HepG2 (cell line): ENCODE data around the gene TTC38.

Experiments used
- ARHGAP35 ChIP-seq: sonication (generic); formaldehyde crosslinking; IDR thresholded peaks from 2 replicates; pipeline ENCODE4 v1.9.0; 2022; ENCODE audit warnings: mild to moderate bottlenecking, inconsistent platforms, moderate library complexity, missing genetic modification reagents, borderline replicate concordance
- FOXJ3 ChIP-seq: sonication (generic); formaldehyde crosslinking; IDR thresholded peaks from 2 replicates; pipeline ENCODE4 v1.4.0; 2020; ENCODE audit warnings: missing genetic modification reagents, mild to moderate bottlenecking, borderline replicate concordance
- FOXM1 ChIP-seq: sonication (generic); formaldehyde crosslinking; IDR thresholded peaks from 2 replicates; pipeline ENCODE4 v1.5.0; 2020; ENCODE audit warnings: missing genetic modification reagents
- HNRNPLL ChIP-seq: fragments of 200-400 bp; formaldehyde crosslinking; IDR thresholded peaks from 2 replicates; pipeline ENCODE4 v1.6.1; 2017; ENCODE audit warnings: mild to moderate bottlenecking, low read depth, low read length; ENCODE audit not compliant: poor library complexity, severe bottlenecking
- ZNF142 ChIP-seq: sonication (generic); formaldehyde crosslinking; IDR thresholded peaks from 2 replicates; pipeline ENCODE4 v1.4.0; 2020; ENCODE audit warnings: missing genetic modification reagents
- ZNF766 ChIP-seq: sonication (generic); formaldehyde crosslinking; IDR thresholded peaks from 2 replicates; pipeline ENCODE4 v1.5.0; 2020; ENCODE audit warnings: missing genetic modification reagents, borderline replicate concordance

DNA sequence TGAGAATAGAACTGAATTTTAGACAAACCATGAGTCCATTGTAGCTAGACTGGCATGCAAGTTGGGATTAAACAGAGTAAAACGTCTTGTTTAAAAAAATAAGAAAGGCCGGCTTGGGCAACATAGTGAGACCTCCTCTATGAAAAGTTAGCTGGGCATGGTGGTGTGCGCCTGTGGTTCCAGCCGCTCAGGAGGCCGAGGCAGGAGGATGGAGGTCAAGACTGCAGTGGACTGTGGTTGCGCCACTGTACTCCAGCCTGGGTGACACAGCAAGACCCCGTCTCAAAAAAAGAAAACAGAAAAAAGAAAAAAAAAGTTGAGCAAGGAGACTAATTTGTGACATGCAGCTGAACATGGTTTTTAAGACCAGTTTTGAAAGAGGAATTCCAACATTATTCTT is 41.2 kb upstream of the TTC38 start:
- TF ChIP-seq ZNF142 (no peak), ZNF766 (CRISPR knock-in tag) (no peak), FOXJ3 (CRISPR knock-in tag) (no peak), ARHGAP35 (CRISPR knock-in tag) (no peak), FOXM1 (CRISPR knock-in tag) (no peak), HNRNPLL (no peak)
